Measurements from ENCODE around the gene LEKR1.

DNA sequence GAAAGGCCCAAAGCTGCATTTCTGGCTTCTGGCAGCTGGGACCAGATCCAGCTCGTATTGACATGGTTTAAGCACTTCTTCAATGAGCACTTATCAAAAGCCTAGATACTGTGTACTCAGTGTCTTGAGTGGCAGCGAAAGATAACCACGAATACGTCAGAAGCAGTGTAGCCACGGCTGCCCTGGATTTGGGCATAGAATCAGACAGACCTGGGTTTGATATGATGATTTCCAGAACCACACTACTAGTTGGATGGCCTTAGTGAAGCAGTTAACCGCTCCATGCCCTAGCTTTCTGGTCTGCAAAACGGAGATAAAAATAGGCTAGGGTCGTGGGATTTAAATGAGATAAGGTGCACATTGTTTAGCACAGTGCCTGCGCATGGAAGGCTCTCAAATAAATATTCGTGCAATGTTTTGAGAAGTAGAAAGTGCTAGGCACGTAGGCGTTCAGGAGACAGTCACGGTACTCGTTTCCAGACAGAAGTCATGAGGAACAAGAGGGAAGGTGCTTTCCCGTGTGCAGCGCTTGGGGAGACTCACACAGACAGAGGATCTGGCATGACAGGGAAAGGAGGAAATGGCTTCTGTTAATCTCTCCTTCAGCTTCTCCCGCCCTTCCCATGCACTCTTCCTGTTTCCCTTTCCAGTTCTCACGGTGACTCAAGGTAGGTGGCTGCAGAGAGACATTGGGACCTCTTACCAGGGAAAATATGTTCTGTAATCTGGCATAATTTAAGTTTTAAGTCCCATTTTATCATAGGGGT is 263.5 kb downstream of the LEKR1 start:
- TF ChIP-seq CTCF (IDR thresholded peaks at IDR 0.05) = no peak
- TF ChIP-seq POLR2A (IDR thresholded peaks at IDR 0.05) = no peak

All from tibial nerve (tissue), 3 donors.